Activated T-helper 2 cell treated with anti-CD3 and anti-CD28 coated beads, Interferon-gamma antibody, Interleukin-2, Interleukin-4, amounts not matched to agents 10 μg/mL and 5 μg/mL and 100 μg/mL, durations not matched to agents 14 hours and 24 hours and 36 hours (primary cell): ENCODE data around the gene CENPH. TPM values are rescaled to one million over a fixed set of nuclear protein-coding genes. Genes with fewer than 3 reads are reported as not detected.
"Not testable (repeated sequence)": the region's sequence is repeated elsewhere in the genome, so short reads cannot be mapped to it uniquely, and the experiment has no call there.

Experiments used
- DNase-seq: peaks from one replicate; pipeline ENCODE4 v3.0.0; 2021; ENCODE audit warnings: low spot score
- H3K27ac Mint-ChIP-seq: one replicate; pipeline ENCODE4 v1.8.0; 2021; ENCODE audit warnings: mixed read lengths
- H3K27me3 Mint-ChIP-seq: one replicate; pipeline ENCODE4 v1.8.0; 2021; ENCODE audit warnings: low read depth, mixed read lengths
- H3K36me3 Mint-ChIP-seq: one replicate; pipeline ENCODE4 v1.8.0; 2021; ENCODE audit warnings: low read depth, mixed read lengths
- H3K4me1 Mint-ChIP-seq: one replicate; pipeline ENCODE4 v1.8.0; 2021; ENCODE audit warnings: low read depth, mixed read lengths
- H3K4me3 Mint-ChIP-seq: one replicate; pipeline ENCODE4 v1.8.0; 2021; ENCODE audit warnings: low read depth, mild to moderate bottlenecking, moderate library complexity, mixed read lengths
- H3K9me3 Mint-ChIP-seq: one replicate; pipeline ENCODE4 v1.8.0; 2021; ENCODE audit warnings: mixed read lengths
- intact Hi-C: fragments of 100-400 bp; cut with micrococcal nuclease; formaldehyde crosslinking; loops from one replicate; pipeline ENCODE4 v1.15.1; 2023
- total RNA-seq: library from RNA; stranded (reverse); gene quantifications from 2 replicates; pipeline ENCODE4 v1.2.3, GENCODE V29; 2022

CENPH gene
- total RNA-seq, 1 donor from 2014 or later: 37.0 TPM

GRCh38 chr5:69213513-69214215, 24.3 kb downstream of the CENPH start:
- H3K9me3 Mint-ChIP-seq: no peaks in the 10 kb centered on the region
- intact Hi-C loops: loop anchor here (10.0 kb wide), 1 partner anchor 121 kb away; the partner anchor contains the start of gene CCDC125
- H3K36me3 Mint-ChIP-seq: peaks cover 8% of the 10 kb centered on the region

GRCh38 chr5:69217151-69217511, 27.7 kb downstream of the CENPH start:
- intact Hi-C loops: loop anchor here (1.0 to 10.0 kb wide), 4 partner anchors 28 to 152 kb away; partner anchors contain the start of genes AK6, CCDC125, CCNB1 and CENPH
- Mint-ChIP-seq H3K36me3 (peaks cover 14% of the 10 kb centered on the region), H3K4me1 (peaks cover 10% of the 10 kb centered on the region), H3K9me3 (no peaks in the 10 kb centered on the region), H3K27me3 (no peaks in the 10 kb centered on the region), H3K27ac (peak overlapping the region; percentile 97), H3K4me3 (peak overlapping the region; percentile 98)
- no peak for DNase-seq

More at GRCh38 chr5:69213513-69214215, 24.3 kb downstream of the CENPH start:
- H3K27me3 Mint-ChIP-seq: no peaks in the 10 kb centered on the region
- DNase-seq: no peak
- H3K4me3 Mint-ChIP-seq: no peak overlapping the region
- no peak overlapping the region for H3K27ac Mint-ChIP-seq
- peaks cover 10% of the 10 kb centered on the region for H3K4me1 Mint-ChIP-seq

DNA sequence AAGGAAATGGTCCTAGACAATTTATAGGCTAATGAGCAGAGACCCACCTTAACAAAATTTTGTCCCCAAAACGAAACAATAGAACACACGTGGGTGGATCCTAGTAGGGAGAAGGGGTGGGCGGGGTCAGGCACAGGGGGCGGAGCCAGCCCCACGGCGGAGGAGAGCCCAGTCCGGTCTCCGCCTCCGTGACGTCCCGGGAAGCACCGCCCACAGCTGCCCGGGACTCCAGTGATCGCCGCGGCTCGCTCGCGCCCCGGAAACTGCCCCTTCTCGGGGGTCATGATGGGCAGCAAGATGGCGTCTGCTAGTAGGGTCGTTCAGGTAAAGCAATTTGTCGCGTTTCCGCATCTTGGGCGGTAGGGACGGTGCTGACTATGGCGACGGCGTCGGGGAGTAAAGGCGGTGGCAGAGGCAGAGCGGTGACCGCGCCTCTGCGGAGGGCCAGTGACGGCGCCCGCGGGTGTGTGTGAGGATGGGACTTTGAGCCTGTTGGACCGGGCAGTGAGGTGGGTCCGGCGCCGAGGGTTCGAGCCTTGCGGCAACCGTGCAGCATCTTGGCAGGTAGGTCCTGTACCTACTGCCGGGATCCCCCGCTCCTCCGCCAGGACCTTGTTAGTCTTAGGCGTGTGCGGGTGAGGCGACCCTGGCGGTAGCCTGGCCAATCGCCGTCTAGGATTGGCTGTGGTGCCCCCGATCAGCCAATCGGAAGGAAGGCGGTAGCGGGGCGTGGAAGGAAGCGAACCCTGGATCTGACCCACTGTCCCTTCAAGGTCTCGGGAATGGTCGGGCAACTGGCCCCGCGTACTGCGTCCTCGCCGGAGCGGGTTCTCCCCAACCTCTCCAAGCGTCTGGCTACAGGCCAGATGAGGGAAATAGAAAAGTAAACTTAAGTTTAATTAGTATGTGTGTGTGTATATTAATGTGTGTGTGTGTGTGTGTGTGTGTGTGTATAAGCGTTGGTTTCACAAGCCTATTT, 28.5 kb downstream of the CENPH start:
- no peaks in the 10 kb centered on the region for H3K27me3 Mint-ChIP-seq
- intact Hi-C loops: loop anchor here (1.0 to 10.0 kb wide), 6 partner anchors 16 to 151 kb away; partner anchors contain the start of genes AK6, CCDC125, CCNB1 and CDK7
- DNase-seq: peak; percentile 88
- peaks cover 16% of the 10 kb centered on the region for H3K36me3 Mint-ChIP-seq
- peak overlapping the region; percentile 98 for H3K4me3 Mint-ChIP-seq
- peaks cover 10% of the 10 kb centered on the region for H3K4me1 Mint-ChIP-seq
- H3K27ac Mint-ChIP-seq: peak overlapping the region; percentile 97
- H3K9me3 Mint-ChIP-seq: no peaks in the 10 kb centered on the region

DNA sequence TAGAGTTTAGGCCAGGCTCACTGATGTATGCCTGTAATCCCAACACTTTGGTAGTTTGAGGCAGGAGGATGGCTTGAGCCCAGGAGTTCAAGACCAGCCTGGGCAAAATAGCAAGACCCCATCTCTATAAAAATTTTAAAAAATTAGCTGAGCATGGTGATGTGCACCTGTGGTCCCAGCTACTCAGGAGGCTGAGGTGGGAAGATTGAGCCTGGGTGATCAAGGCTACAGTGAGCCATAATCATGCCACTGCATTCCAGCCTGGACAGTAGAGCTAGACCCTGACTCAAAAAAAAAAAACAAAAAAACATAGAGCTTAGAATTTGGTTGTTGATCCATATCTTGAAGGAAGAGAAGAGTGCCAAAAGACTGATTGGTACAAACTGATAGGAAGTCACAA, 30.6 kb downstream of the CENPH start:
- peaks cover 10% of the 10 kb centered on the region for H3K4me1 Mint-ChIP-seq
- DNase-seq: no peak
- intact Hi-C loops: loop anchor here (10.0 kb wide), 1 partner anchor 115 kb away; the partner anchor contains the start of gene CCDC125
- no peak overlapping the region for H3K4me3 Mint-ChIP-seq
- H3K27ac Mint-ChIP-seq: no peak overlapping the region
- no peaks in the 10 kb centered on the region for H3K9me3 Mint-ChIP-seq
- H3K36me3 Mint-ChIP-seq: peaks cover 13% of the 10 kb centered on the region
- no peaks in the 10 kb centered on the region for H3K27me3 Mint-ChIP-seq

GRCh38 chr5:69220371-69220770, 31.0 kb downstream of the CENPH start:
- H3K36me3 Mint-ChIP-seq: peaks cover 11% of the 10 kb centered on the region
- H3K9me3 Mint-ChIP-seq, intact Hi-C loops, H3K27ac Mint-ChIP-seq, DNase-seq, H3K27me3 Mint-ChIP-seq, H3K4me3 Mint-ChIP-seq: not testable (repeated sequence)
- peaks cover 10% of the 10 kb centered on the region for H3K4me1 Mint-ChIP-seq

- intact Hi-C loops, H3K4me3 Mint-ChIP-seq: not testable (repeated sequence)
Measured at GRCh38 chr5:69220833-69221232, 31.4 kb downstream of the CENPH start.

GRCh38 chr5:69224520-69224919, 35.1 kb downstream of the CENPH start:
- Mint-ChIP-seq H3K36me3 (peaks cover 23% of the 10 kb centered on the region), H3K27me3 (no peaks in the 10 kb centered on the region), H3K9me3 (no peaks in the 10 kb centered on the region), H3K4me1 (no peaks in the 10 kb centered on the region), H3K4me3 (no peak overlapping the region), H3K27ac (no peak overlapping the region)
- intact Hi-C loops: no loop called here
- no peak for DNase-seq

More at GRCh38 chr5:69220833-69221232, 31.4 kb downstream of the CENPH start:
- not testable (repeated sequence) for H3K27me3 Mint-ChIP-seq, DNase-seq, H3K9me3 Mint-ChIP-seq, H3K27ac Mint-ChIP-seq, H3K4me1 Mint-ChIP-seq
- H3K36me3 Mint-ChIP-seq: peaks cover 13% of the 10 kb centered on the region

GRCh38 chr5:69225860-69226259, 36.5 kb downstream of the CENPH start:
- peaks cover 27% of the 10 kb centered on the region for H3K36me3 Mint-ChIP-seq
- H3K4me1 Mint-ChIP-seq: no peaks in the 10 kb centered on the region
- no peaks in the 10 kb centered on the region for H3K27me3 Mint-ChIP-seq
- no peak for DNase-seq
- no peak overlapping the region for H3K27ac Mint-ChIP-seq
- intact Hi-C loops: no loop called here
- no peaks in the 10 kb centered on the region for H3K9me3 Mint-ChIP-seq
- no peak overlapping the region for H3K4me3 Mint-ChIP-seq

DNA sequence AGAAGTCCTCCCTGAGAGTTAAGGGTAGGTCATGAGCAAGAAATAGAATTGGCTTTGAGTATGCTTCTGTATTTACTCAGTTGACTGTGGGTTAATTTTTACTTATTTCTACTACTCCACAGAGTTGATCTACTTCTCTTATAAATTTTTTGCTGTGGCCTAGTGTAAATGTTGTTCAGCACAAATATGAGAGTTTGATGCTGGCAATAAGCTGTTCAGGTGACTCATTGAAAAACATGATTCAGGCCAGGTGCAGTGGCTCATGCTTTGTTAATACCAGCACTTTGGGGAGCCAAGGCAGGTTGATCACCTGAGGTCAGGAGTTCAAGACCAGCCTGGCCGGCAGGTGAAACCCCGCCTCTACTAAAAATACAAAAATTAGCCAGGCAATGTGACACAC, 40.8 kb downstream of the CENPH start:
- intact Hi-C loops: no loop called here
- Mint-ChIP-seq H3K27me3 (no peaks in the 10 kb centered on the region), H3K9me3 (no peaks in the 10 kb centered on the region), H3K36me3 (peaks cover 19% of the 10 kb centered on the region), H3K4me3 (no peak overlapping the region), H3K4me1 (peaks cover 6% of the 10 kb centered on the region), H3K27ac (no peak overlapping the region)
- DNase-seq: no peak

- H3K27me3 Mint-ChIP-seq: no peaks in the 10 kb centered on the region
- no peak overlapping the region for H3K27ac Mint-ChIP-seq
- no peak overlapping the region for H3K4me3 Mint-ChIP-seq
- DNase-seq: no peak
- peaks cover 15% of the 10 kb centered on the region for H3K36me3 Mint-ChIP-seq
- intact Hi-C loops: no loop called here
- H3K4me1 Mint-ChIP-seq: peaks cover 10% of the 10 kb centered on the region
- H3K9me3 Mint-ChIP-seq: no peaks in the 10 kb centered on the region
Measured at GRCh38 chr5:69231281-69231680, 41.9 kb downstream of the CENPH start.

GRCh38 chr5:69231851-69232250, 42.5 kb downstream of the CENPH start:
- intact Hi-C loops: no loop called here

DNA sequence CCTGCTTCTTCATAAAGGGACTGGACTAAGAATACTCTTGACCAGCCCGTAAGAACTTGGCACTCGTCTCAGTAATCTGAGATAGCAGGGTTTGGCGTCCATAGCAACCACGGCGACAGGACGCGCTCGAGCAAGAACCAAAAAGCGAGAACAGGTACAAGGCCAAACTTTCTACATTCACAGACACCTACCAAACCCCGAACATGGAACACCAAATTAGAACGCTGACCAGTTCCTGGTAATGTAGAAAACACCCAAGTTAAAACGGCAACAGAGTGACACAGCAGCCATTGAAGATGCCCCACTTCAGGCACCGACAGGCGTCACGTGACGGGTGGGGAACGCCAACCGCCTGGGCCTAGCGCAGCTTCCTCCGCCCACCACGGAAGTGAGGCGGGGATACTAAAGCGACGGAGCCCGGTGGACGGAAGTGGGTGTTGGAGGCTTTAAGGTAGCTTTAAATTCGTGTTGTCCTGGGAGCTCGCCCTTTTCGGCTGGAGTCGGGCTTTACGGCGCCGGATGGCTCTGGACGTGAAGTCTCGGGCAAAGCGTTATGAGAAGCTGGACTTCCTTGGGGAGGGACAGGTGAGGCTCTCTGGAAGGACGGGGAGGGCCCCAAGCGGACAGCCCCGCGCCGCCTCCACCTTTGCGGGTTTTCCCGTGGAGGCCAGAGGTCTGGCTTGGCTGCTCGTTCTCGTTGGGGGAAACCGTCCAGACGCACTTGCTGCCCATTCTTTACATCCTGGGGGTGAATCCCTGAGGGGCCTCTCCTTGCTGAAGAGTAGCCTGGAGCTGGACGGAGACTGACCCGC, 45.3 kb downstream of the CENPH start, which contains the start of gene CDK7:
Gene CDK7, plus strand, starts transcription at position 430 of the 812 bp plus-strand sequence. Its CDS starts 90 bp downstream, at position 520.
- Mint-ChIP-seq H3K27me3 (no peaks in the 10 kb centered on the region), H3K4me3 (peak within 1 kb of the TSS; percentile 95), H3K36me3 (peaks cover 30% of the 10 kb centered on the region), H3K27ac (peak within 1 kb of the TSS; percentile 80), H3K9me3 (no peaks in the 10 kb centered on the region), H3K4me1 (peaks cover 30% of the 10 kb centered on the region)
- peak; percentile 91 for DNase-seq
- intact Hi-C loops: loop anchor here (1.0 kb wide), 4 partner anchors 16 to 141 kb away; partner anchors contain the start of genes AK6, CENPH, RAD17 and TAF9

More at GRCh38 chr5:69231851-69232250, 42.5 kb downstream of the CENPH start:
- H3K27me3 Mint-ChIP-seq: no peaks in the 10 kb centered on the region
- H3K4me3 Mint-ChIP-seq: no peak overlapping the region
- H3K36me3 Mint-ChIP-seq: peaks cover 17% of the 10 kb centered on the region
- no peak for DNase-seq
- peaks cover 12% of the 10 kb centered on the region for H3K4me1 Mint-ChIP-seq
- no peak overlapping the region for H3K27ac Mint-ChIP-seq
- no peaks in the 10 kb centered on the region for H3K9me3 Mint-ChIP-seq
